ENCODE results near the gene RBM38.

The RBM38 gene

GRCh38 chr20:57422254-57422653 is 31.1 kb downstream of the RBM38 start:
- no peak overlapping the region for H3K27ac ChIP-seq
- POLR2A ChIA-PET (ENCODE audit: low non-redundant PET): no interaction called here
- no peak for DNase-seq (ENCODE audit: low spot score)
- CTCF ChIA-PET: no interaction called here
- TF ChIP-seq CTCF (conservative IDR thresholded peaks at IDR 0.05; ENCODE audit: low read depth): no peak

GRCh38 chr20:57425150-57426013 is 34.2 kb downstream of the RBM38 start:
- TF ChIP-seq CTCF (conservative IDR thresholded peaks at IDR 0.05; ENCODE audit: low read depth): no peak
- POLR2A ChIA-PET (ENCODE audit: low non-redundant PET): no interaction called here
- CTCF ChIA-PET: interaction anchor here (0.6 to 1.9 kb wide), 6 partner anchors 10 to 65 kb away, joined by 3 to 7 read pairs (median 3); no protein-coding TSS in a partner anchor
- H3K27ac ChIP-seq: no peak overlapping the region
- DNase-seq (ENCODE audit: low spot score): no peak

GRCh38 chr20:57426271-57426689 is 35.1 kb downstream of the RBM38 start:
- no peak overlapping the region for H3K27ac ChIP-seq
- no peak for DNase-seq (ENCODE audit: low spot score)
- ChIA-PET CTCF (interaction anchor here (1.2 to 1.9 kb wide), 3 partner anchors 13 to 46 kb away, joined by 3 to 7 read pairs (median 3); no protein-coding TSS in a partner anchor), POLR2A (ENCODE audit: low non-redundant PET) (no interaction called here)
- TF ChIP-seq CTCF (conservative IDR thresholded peaks at IDR 0.05; ENCODE audit: low read depth): no peak

GRCh38 chr20:57426831-57427230 is 35.6 kb downstream of the RBM38 start:
- ChIA-PET POLR2A (ENCODE audit: low non-redundant PET) (no interaction called here), CTCF (interaction anchor here (1.2 to 1.9 kb wide), 3 partner anchors 14 to 47 kb away, joined by 3 to 7 read pairs (median 3); no protein-coding TSS in a partner anchor)
- no peak overlapping the region for H3K27ac ChIP-seq
- TF ChIP-seq CTCF (conservative IDR thresholded peaks at IDR 0.05; ENCODE audit: low read depth): no peak
- no peak for DNase-seq (ENCODE audit: low spot score)

GRCh38 chr20:57428324-57429158 is 37.3 kb downstream of the RBM38 start:
- TF ChIP-seq CTCF (conservative IDR thresholded peaks at IDR 0.05; ENCODE audit: low read depth): no peak
- ChIA-PET CTCF (interaction anchor here (0.6 to 1.2 kb wide), 6 partner anchors 18 to 916 kb away, joined by 3 to 4 read pairs (median 3); no protein-coding TSS in a partner anchor), POLR2A (ENCODE audit: low non-redundant PET) (interaction anchor here (0.5 kb wide), 1 partner anchor 45 kb away, joined by 6 read pairs; no protein-coding TSS in a partner anchor)
- DNase-seq (ENCODE audit: low spot score): no peak
- no peak overlapping the region for H3K27ac ChIP-seq

GRCh38 chr20:57429159-57429496 is 37.9 kb downstream of the RBM38 start:
- no peak overlapping the region for H3K27ac ChIP-seq
- POLR2A ChIA-PET (ENCODE audit: low non-redundant PET): interaction anchor here (0.6 kb wide), 1 partner anchor 948 kb away, joined by 3 read pairs; no protein-coding TSS in a partner anchor
- CTCF ChIA-PET: interaction anchor here (0.7 to 1.1 kb wide), 3 partner anchors 17 to 48 kb away, joined by 3 to 4 read pairs (median 3); no protein-coding TSS in a partner anchor
- DNase-seq (ENCODE audit: low spot score): no peak
- no peak for TF ChIP-seq CTCF (conservative IDR thresholded peaks at IDR 0.05; ENCODE audit: low read depth)
